Measurements from ENCODE around the gene CTAGE4.

GRCh38 chr7:144158861-144159260 is 24.4 kb upstream of the CTAGE4 start:
- TF ChIP-seq CTCF (IDR thresholded peaks at IDR 0.05; ENCODE audit: low read depth, low read length), result no peak
- TF ChIP-seq EZH2phosphoT487 (IDR thresholded peaks at IDR 0.05; ENCODE audit: low read depth), result no peak
